ENCODE results near the gene CDH1. TPM values are rescaled to one million over a fixed set of nuclear protein-coding genes. Genes with fewer than 3 reads are reported as not detected.

The CDH1 gene
- total RNA-seq, 1 donor: not detected

GRCh38 chr16:68851601-68852000 lies 114.5 kb downstream of the CDH1 start:
- TF ChIP-seq CTCF (IDR thresholded peaks at IDR 0.05; ENCODE audit: insufficient read depth, low read length): no peak
- no peak for DNase-seq (ENCODE audit: low read depth)
- no peak overlapping the region for H3K4me3 ChIP-seq (ENCODE audit: low read depth, low read length)

GRCh38 chr16:68857479-68857878 lies 120.4 kb downstream of the CDH1 start:
- no peak overlapping the region for H3K4me3 ChIP-seq (ENCODE audit: low read depth, low read length)
- no peak for DNase-seq (ENCODE audit: low read depth)
- TF ChIP-seq CTCF (IDR thresholded peaks at IDR 0.05; ENCODE audit: insufficient read depth, low read length): no peak

GRCh38 chr16:68859828-68860227 lies 122.7 kb downstream of the CDH1 start:
- TF ChIP-seq CTCF (IDR thresholded peaks at IDR 0.05; ENCODE audit: insufficient read depth, low read length): no peak
- DNase-seq (ENCODE audit: low read depth): no peak
- no peak overlapping the region for H3K4me3 ChIP-seq (ENCODE audit: low read depth, low read length)

- TF ChIP-seq CTCF (IDR thresholded peaks at IDR 0.05; ENCODE audit: insufficient read depth, low read length): no peak
- H3K4me3 ChIP-seq (ENCODE audit: low read depth, low read length): no peak overlapping the region
- no peak for DNase-seq (ENCODE audit: low read depth)
Measured at GRCh38 chr16:68860978-68861892, 124.1 kb downstream of the CDH1 start.

- no peak for DNase-seq (ENCODE audit: low read depth)
- H3K4me3 ChIP-seq (ENCODE audit: low read depth, low read length): no peak overlapping the region
- TF ChIP-seq CTCF (IDR thresholded peaks at IDR 0.05; ENCODE audit: insufficient read depth, low read length): no peak
Measured at GRCh38 chr16:68866933-68867332, 129.8 kb downstream of the CDH1 start.

GRCh38 chr16:68869492-68870088 lies 132.5 kb downstream of the CDH1 start:
- no peak for DNase-seq (ENCODE audit: low read depth)
- no peak overlapping the region for H3K4me3 ChIP-seq (ENCODE audit: low read depth, low read length)
- TF ChIP-seq CTCF (IDR thresholded peaks at IDR 0.05; ENCODE audit: insufficient read depth, low read length): no peak
